Cardiac ventricle fibroblast (primary cell): ENCODE measurements around the gene ARL14. TPM values are rescaled to one million over a fixed set of nuclear protein-coding genes. Genes with fewer than 3 reads are reported as not detected.

Source experiments
- total RNA-seq: library from RNA; depleted of rRNA; stranded (reverse); fragments of >200 nt; gene quantifications from 2 replicates; pipeline ENCODE4 v1.2.3, GENCODE V29; 2015

Gene ARL14
- total RNA-seq, result not detected in 2 replicates

DNA sequence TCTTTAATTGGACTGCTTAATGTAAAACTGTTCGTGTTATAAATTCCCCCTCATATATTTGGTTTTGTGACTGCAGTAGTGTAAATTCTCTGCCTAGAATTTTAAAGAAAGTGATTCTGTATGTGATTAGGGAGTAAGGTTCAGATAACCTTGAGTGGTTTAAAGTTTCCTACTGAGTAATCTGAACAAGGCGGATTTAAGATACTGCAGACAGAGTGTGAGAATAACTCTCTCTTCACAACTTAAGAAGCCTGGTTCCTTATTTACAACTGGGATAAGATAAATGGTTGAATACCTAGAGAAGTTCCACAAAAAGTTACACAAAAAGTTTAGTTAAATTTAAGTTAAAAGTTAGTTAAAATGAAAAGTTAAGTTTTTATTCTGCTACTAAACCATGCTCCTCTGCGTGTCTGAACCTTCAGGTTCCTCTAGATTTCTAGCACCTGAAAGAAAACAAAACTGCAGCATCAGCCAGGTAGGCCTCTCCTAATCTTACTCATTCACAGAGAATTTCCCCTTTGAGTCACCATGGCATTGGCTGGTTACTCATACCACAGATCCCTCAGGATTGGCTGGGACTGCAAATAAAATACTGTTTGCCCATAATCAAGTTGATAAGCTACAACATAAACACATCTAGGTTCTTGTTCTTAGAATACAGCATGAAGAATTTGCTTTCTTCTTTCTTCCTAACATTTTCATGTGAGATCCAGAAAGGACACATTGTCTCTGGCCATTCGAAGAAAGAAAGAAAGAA is at the start of gene ARL14:
TSS of gene ARL14 (plus strand) at position 614 of the 757 bp plus-strand sequence. CDS start 187 bp downstream, outside the sequence.

Other genes starting within 250 kb of the ARL14 start
- 5.2 and 5.6 TPM in 2 replicates for gene TRIM59, start 227.4 kb upstream of the ARL14 start, total RNA-seq
- gene KPNA4, start 111.6 kb upstream of the ARL14 start, total RNA-seq, result 16.2 and 17.6 TPM in 2 replicates
- gene PPM1L, start 79.1 kb downstream of the ARL14 start, total RNA-seq, result 8.6 and 10.0 TPM in 2 replicates